ENCODE results near the gene NDUFB10.
A peak's percentile ranks its signal among the peaks of the same experiment; 100 is the strongest.

The NDUFB10 gene

DNA sequence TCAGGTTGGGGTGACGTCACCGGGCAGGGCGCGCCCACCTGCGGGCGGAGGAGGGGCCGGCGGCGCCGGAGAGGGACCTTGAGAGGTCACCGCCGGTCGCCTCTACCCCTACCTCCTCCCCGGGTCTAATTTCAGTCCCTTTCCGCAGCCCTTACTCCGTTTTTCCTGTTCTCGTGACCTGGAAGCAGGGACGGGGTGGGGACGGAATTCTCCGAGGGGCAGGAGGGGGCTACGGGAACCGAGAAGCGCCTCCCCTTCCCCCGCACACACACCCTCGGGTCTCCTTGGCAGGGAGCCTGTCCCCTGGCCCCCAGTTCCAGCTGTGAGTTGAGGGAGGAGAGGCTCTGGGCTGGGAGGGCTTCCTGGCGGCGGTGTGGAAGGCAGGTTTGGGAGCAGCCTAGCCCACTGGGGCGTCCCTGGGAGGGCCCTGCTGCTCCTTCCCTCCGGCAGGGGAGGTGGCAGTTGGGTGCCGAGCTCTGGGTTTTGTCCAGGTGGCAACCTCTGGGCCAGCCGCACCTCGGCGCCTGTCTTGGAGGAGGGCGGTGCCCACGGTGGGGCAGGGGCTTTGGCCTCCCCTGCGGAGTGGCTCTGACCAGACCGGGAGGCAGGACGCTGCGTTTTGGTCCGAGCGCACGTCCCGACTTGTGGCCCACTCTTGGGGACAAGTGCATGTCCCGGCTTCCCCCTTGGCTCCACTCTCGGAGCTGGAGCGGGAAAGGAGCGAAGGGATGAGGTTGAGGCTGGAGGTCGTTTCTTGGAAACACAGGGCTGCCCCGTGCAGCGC lies 31.2 kb downstream of the NDUFB10 start:
- Histone ChIP-seq H3K4me3 (ENCODE audit: low read depth, low read length) (peak overlapping the region; percentile 68), H3K9me3 (ENCODE audit: control insufficient read depth, low read length) (no peaks in the 10 kb centered on the region), H3K9ac (no peak overlapping the region)

DNA sequence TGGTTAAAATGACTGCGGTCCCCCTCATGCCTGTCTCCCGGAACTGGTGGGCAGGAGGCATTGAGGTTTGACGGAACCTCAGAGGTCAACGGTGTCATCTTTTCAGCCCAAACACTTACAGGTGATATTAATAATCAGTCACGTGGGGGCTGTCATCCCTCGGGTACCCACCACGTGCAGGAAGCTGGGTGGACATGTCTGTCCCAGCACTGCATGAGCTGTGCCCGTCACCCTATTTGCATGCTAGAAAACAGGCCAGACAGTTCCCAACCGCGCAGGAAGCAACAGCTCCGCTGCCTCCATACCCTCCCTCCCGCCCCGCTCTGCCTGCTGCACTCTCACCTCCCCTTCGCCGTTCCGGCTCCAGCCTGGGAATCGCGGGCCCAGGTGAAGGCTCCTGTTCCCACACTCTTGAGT lies 31.8 kb downstream of the NDUFB10 start:
- Histone ChIP-seq H3K27me3 (ENCODE audit: control insufficient read depth, insufficient read depth, low read length) (no peaks in the 10 kb centered on the region), H3K4me2 (ENCODE audit: low read length) (no peak overlapping the region), H3K4me3 (ENCODE audit: low read depth, low read length) (no peak overlapping the region), H3K27ac (no peak overlapping the region), H3K9me3 (ENCODE audit: control insufficient read depth, low read length) (no peaks in the 10 kb centered on the region), H3K79me2 (no peaks in the 10 kb centered on the region), H3K4me1 (peaks cover 3% of the 10 kb centered on the region), H3K36me3 (ENCODE audit: control insufficient read depth, insufficient read depth, low read length) (no peaks in the 10 kb centered on the region), H2AFZ (no peak overlapping the region), H3K9ac (no peak overlapping the region)
- TF ChIP-seq, protein P1, sequence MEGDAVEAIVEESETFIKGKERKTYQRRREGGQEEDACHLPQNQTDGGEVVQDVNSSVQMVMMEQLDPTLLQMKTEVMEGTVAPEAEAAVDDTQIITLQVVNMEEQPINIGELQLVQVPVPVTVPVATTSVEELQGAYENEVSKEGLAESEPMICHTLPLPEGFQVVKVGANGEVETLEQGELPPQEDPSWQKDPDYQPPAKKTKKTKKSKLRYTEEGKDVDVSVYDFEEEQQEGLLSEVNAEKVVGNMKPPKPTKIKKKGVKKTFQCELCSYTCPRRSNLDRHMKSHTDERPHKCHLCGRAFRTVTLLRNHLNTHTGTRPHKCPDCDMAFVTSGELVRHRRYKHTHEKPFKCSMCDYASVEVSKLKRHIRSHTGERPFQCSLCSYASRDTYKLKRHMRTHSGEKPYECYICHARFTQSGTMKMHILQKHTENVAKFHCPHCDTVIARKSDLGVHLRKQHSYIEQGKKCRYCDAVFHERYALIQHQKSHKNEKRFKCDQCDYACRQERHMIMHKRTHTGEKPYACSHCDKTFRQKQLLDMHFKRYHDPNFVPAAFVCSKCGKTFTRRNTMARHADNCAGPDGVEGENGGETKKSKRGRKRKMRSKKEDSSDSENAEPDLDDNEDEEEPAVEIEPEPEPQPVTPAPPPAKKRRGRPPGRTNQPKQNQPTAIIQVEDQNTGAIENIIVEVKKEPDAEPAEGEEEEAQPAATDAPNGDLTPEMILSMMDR (IDR thresholded peaks at IDR 0.05): no peak

More for the DNA sequence above, 31.2 kb downstream of the NDUFB10 start:
- TF ChIP-seq, protein P1 (IDR thresholded peaks at IDR 0.05): no peak
- Histone ChIP-seq H3K4me1 (peaks cover 3% of the 10 kb centered on the region), H3K36me3 (ENCODE audit: control insufficient read depth, insufficient read depth, low read length) (no peaks in the 10 kb centered on the region), H3K27ac (no peak overlapping the region), H3K27me3 (ENCODE audit: control insufficient read depth, insufficient read depth, low read length) (no peaks in the 10 kb centered on the region), H3K4me2 (ENCODE audit: low read length) (peak overlapping the region; percentile 89), H3K79me2 (no peaks in the 10 kb centered on the region), H2AFZ (peak overlapping the region; percentile 73)

DNA sequence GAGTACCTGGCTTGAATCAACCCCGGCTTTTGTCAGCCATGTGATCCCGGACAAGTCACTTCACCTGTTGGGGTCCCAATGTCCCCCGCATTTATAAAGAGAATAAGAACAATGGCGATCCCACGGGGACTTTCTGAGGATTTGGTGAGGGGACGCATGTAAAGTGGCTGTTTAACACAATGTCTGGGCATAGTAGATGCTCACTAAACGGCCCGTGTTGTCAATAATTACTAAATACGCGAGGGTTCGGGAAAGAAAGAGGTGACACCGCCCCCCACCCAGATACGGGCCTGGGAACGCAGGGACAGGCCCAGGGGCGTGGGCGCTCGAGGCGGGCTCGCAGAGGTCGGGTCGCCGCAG lies 32.2 kb downstream of the NDUFB10 start:
- Histone ChIP-seq H3K9me3 (ENCODE audit: control insufficient read depth, low read length) (no peaks in the 10 kb centered on the region), H3K9ac (no peak overlapping the region), H3K27me3 (ENCODE audit: control insufficient read depth, insufficient read depth, low read length) (no peaks in the 10 kb centered on the region), H3K4me1 (peaks cover 3% of the 10 kb centered on the region), H3K4me2 (ENCODE audit: low read length) (no peak overlapping the region), H3K36me3 (ENCODE audit: control insufficient read depth, insufficient read depth, low read length) (no peaks in the 10 kb centered on the region), H2AFZ (no peak overlapping the region), H3K27ac (no peak overlapping the region), H3K4me3 (ENCODE audit: low read depth, low read length) (peak overlapping the region; percentile 11), H3K79me2 (no peaks in the 10 kb centered on the region)
- TF ChIP-seq, protein P1 (IDR thresholded peaks at IDR 0.05): no peak

DNA sequence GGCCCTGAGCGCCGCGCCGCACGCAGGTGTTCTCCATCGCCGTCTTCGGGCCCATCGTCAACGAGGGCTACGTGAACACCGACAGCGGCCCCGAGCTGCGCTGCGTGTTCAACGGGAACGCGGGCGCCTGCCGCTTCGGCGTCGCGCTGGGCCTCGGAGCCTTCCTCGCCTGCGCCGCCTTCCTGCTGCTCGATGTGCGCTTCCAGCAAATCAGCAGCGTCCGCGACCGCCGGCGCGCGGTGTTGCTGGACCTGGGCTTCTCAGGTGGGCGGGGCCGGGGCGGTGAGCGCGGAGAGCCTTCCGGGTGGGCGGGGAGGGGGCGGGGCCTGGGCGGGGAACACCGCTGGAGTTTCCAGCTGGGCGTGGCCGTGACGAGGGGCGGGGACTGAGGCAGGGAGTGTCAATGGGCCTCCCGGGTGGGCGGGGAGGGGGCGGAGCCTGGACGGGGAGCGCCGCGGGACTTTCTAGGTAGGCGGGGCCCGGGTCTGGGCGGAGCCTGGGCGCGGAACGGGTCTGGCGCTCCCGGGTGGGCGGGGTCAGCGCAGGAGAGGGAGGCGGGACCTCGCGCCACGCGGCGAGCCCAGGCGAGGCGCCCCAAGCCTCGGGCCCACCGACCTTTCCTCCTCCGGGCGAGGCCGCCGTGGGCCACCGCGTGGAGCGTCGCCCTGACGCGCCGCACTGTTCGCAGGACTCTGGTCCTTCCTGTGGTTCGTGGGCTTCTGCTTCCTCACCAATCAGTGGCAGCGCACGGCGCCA lies 32.8 kb downstream of the NDUFB10 start:
- H3K9me3 ChIP-seq (ENCODE audit: control insufficient read depth, low read length): no peaks in the 10 kb centered on the region
- peak overlapping the region; percentile 11 for H3K4me3 ChIP-seq (ENCODE audit: low read depth, low read length)
- H3K27ac ChIP-seq: no peak overlapping the region
- H3K79me2 ChIP-seq: no peaks in the 10 kb centered on the region
- H3K4me2 ChIP-seq (ENCODE audit: low read length): no peak overlapping the region
- H3K36me3 ChIP-seq (ENCODE audit: control insufficient read depth, insufficient read depth, low read length): no peaks in the 10 kb centered on the region
- H2AFZ ChIP-seq: no peak overlapping the region
- TF ChIP-seq, protein P1 (IDR thresholded peaks at IDR 0.05): no peak
- H3K9ac ChIP-seq: no peak overlapping the region
- peaks cover 3% of the 10 kb centered on the region for H3K4me1 ChIP-seq
- H3K27me3 ChIP-seq (ENCODE audit: control insufficient read depth, insufficient read depth, low read length): no peaks in the 10 kb centered on the region

All from parathyroid adenoma (tissue), 2 donors.